Measurements from ENCODE around the gene ZNF880. TPM values are rescaled to one million over a fixed set of nuclear protein-coding genes. Genes with fewer than 3 reads are reported as not detected.
A peak's percentile ranks its signal among the peaks of the same experiment; 100 is the strongest.

Gene ZNF880
- total RNA-seq, 2 donors from 2014 or later = 11.0 to 16.8 TPM

- peak; percentile 96 for ATAC-seq
- H3K27me3 Mint-ChIP-seq = no peaks in the 10 kb centered on the region
- DNase-seq = peak; percentile 77 to 85 (median 82)
- H3K4me3 Mint-ChIP-seq = peak within 1 kb of the TSS; percentile 79
- H3K36me3 Mint-ChIP-seq (ENCODE audit: low read depth) = peaks cover 8% of the 10 kb centered on the region
- H3K4me1 Mint-ChIP-seq = peaks cover 7% of the 10 kb centered on the region
- H3K9me3 ChIP-seq (ENCODE audit: control insufficient read depth, low read length, poor library complexity, severe bottlenecking) = peaks cover 1% of the 10 kb centered on the region
- H3K27ac Mint-ChIP-seq = peak within 1 kb of the TSS; percentile 91
Observed at GRCh38 chr19:52397310-52398080, 27.8 kb downstream of the ZNF880 start, which contains the start of gene ZNF528. Gene ZNF528 (plus strand): TSS chr19:52397849. CDS start chr19:52402014, 4,165 bp downstream.

- DNase-seq (no peak), ATAC-seq (peak; percentile 51)
- Mint-ChIP-seq H3K4me1 (peaks cover 7% of the 10 kb centered on the region), H3K4me3 (peak overlapping the region; percentile 79), H3K27ac (peak overlapping the region; percentile 91), H3K36me3 (ENCODE audit: low read depth) (peaks cover 8% of the 10 kb centered on the region), H3K27me3 (no peaks in the 10 kb centered on the region)
- no peaks in the 10 kb centered on the region for H3K9me3 ChIP-seq (ENCODE audit: control insufficient read depth, low read length, poor library complexity, severe bottlenecking)
Observed at GRCh38 chr19:52398081-52398441, 28.3 kb downstream of the ZNF880 start.

DNA sequence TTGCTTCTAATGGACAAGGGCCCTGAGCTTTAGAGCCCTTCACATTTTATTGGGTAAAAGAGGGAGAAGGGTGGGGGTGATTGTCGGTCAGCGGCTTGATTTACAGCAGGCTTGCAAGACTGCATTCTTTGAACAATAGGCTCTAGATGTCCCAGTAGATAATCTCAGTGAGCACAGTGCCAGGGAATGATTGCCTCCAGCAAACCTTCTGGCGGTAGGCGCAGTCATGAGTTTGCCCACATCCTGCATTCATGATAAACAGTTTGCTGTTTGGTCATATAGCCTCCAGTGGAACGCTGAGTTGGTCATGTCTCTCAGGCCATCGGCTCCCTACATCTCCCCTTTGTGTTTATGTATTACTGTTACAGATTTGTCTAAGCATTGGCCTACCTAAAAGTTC, 40.6 kb downstream of the ZNF880 start:
- Mint-ChIP-seq H3K36me3 (ENCODE audit: low read depth) (peaks cover 19% of the 10 kb centered on the region), H3K27ac (no peak overlapping the region), H3K4me3 (no peak overlapping the region), H3K27me3 (no peaks in the 10 kb centered on the region), H3K4me1 (no peaks in the 10 kb centered on the region)
- no peak for DNase-seq
- ATAC-seq = no peak
- H3K9me3 ChIP-seq (ENCODE audit: control insufficient read depth, low read length, poor library complexity, severe bottlenecking) = peaks cover 28% of the 10 kb centered on the region

- no peaks in the 10 kb centered on the region for H3K27me3 Mint-ChIP-seq
- no peak for ATAC-seq
- H3K4me1 Mint-ChIP-seq = no peaks in the 10 kb centered on the region
- H3K9me3 ChIP-seq (ENCODE audit: control insufficient read depth, low read length, poor library complexity, severe bottlenecking) = peaks cover 41% of the 10 kb centered on the region
- no peak overlapping the region for H3K4me3 Mint-ChIP-seq
- peaks cover 5% of the 10 kb centered on the region for H3K36me3 Mint-ChIP-seq (ENCODE audit: low read depth)
- H3K27ac Mint-ChIP-seq = no peak overlapping the region
- DNase-seq = no peak
Observed at GRCh38 chr19:52415711-52416110, 46.0 kb downstream of the ZNF880 start.

DNA sequence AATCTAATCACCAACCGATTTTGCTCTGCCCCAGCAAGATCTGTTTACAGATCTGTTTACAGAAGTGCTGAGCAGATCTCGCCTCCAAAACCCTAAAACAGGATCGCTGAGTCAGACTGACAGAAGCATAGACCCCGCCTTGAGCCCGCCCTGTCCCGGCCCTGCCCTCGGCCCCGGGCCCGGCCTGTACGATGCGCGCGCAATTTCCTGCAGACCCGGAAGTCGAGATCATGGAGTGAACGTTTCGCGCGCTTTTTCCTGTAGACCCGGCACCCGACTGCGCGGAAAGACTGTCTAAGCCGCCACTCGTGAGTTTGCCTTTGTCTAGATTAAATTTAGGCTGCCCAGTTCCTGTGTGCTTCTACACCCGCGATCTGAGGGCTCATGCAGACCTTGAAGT, 59.2 kb downstream of the ZNF880 start, which contains the start of gene ZNF534:
Gene ZNF534 (plus strand): TSS at position 212 of the 400 bp plus-strand sequence. CDS start 2,327 bp downstream, outside the sequence.
- Mint-ChIP-seq H3K36me3 (ENCODE audit: low read depth) (no peaks in the 10 kb centered on the region), H3K4me3 (no peak within 1 kb of the TSS), H3K27me3 (no peaks in the 10 kb centered on the region), H3K4me1 (no peaks in the 10 kb centered on the region), H3K27ac (no peak within 1 kb of the TSS)
- DNase-seq = no peak
- peaks cover 3% of the 10 kb centered on the region for H3K9me3 ChIP-seq (ENCODE audit: control insufficient read depth, low read length, poor library complexity, severe bottlenecking)
- ATAC-seq = no peak

Other genes starting within 250 kb of the ZNF880 start
- gene ZNF616, start 230.0 kb upstream of the ZNF880 start, total RNA-seq = 1 to 10 TPM; 2.0 to 3.9 TPM
- gene ZNF836, start 198.3 kb upstream of the ZNF880 start, total RNA-seq = 10 to 100 TPM; 18.9 to 21.2 TPM
- gene PPP2R1A, start 179.9 kb upstream of the ZNF880 start, total RNA-seq = 100 to 1,000 TPM; 173 to 180 TPM
- gene ZNF766, start 100.3 kb upstream of the ZNF880 start, total RNA-seq = 10 to 100 TPM; 31.1 to 36.0 TPM
- gene ZNF480, start 72.8 kb upstream of the ZNF880 start, total RNA-seq = 1 to 10 TPM; 6.3 to 8.3 TPM
- gene ZNF610, start 33.7 kb upstream of the ZNF880 start, total RNA-seq = under 1 TPM; 0.16 to 0.30 TPM
- 10 to 100 TPM in 1 of 2 donors, 1 to 10 TPM in 1; 8.1 to 12.9 TPM for gene ZNF528, start 27.9 kb downstream of the ZNF880 start, total RNA-seq
- under 1 TPM; 0.22 to 0.29 TPM for gene ZNF534, start 59.2 kb downstream of the ZNF880 start, total RNA-seq
- under 1 TPM; 0.26 to 0.75 TPM for gene ZNF578, start 83.6 kb downstream of the ZNF880 start, total RNA-seq
- gene ZNF808, start 157.7 kb downstream of the ZNF880 start, total RNA-seq = 10 to 100 TPM; 17.3 to 20.1 TPM
- 10 to 100 TPM; 14.9 to 19.0 TPM for gene ZNF701, start 200.4 kb downstream of the ZNF880 start, total RNA-seq

Data from T-helper 17 cell (primary cell).